GM19395 (cell line): ENCODE data around the gene ZNF688.
"Not testable (repeated sequence)": the region's sequence is repeated elsewhere in the genome, so short reads cannot be mapped to it uniquely, and the experiment has no call there.

Experiments
- ATAC-seq: cut with Tn5 transposase; IDR thresholded peaks from one replicate; pipeline ENCODE4 v1.9.1; 2021; ENCODE audit warnings: mild to moderate bottlenecking, moderate library complexity; ENCODE audit not compliant: unreplicated experiment

Gene ZNF688

DNA sequence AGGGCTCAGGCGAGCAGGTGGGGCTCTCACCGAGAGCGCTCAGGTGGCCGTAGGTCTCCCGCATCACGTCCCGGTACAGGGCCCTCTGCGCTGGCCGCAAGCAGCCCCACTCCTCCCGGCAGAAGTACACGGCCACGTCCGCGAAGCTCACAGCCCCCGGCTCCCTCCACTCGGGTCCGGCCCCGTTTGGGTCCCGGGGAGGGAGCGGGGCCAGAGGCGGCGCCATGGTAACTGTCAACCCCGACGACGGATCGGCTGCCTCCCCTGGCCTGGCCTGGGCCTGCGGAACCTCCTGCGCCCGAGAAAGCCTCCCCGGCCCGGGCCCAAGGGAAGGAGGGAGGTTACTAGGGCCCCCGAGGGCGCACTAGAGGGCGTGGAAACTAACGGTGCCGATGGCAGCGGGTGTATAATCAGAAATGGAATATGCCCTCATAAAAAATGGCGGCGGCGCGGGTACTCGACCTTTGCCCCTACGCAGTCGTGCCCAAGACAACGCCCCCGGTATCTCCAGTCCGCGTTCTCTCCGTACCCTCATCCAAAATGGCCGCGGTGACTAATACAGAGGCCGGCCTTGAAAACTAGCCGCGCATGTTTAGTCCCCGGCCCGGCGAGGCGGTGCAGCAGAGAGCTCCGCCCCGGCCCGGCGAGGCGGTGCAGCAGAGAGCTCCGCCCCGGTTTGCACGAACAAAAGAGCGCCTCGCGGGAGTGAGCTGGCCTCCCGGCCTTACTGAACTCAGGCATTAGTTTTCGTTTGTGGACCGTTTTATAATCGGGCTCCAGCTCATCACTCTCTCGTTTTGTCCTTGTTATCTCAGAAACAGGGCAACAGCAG, 13.3 kb downstream of the ZNF688 start, which contains the start of gene ZNF764:
Gene ZNF764 (minus strand): TSS at position 418 of the 832 bp plus-strand sequence. CDS start 192 bp downstream, at position 226.
- ATAC-seq, result peak; percentile 91

DNA sequence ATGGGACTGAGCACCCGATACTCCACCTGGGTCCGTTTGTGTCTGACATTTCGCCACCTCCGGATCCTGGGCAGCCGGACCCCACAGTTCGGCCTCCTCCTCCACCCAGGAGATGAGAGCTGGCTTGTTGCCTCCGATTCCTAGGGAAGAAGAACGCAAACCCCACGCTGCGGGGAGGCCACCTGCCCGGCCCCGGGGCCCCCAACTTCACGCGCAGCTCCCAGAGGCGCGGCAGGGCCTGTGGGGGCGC, 13.9 kb downstream of the ZNF688 start:
- ATAC-seq, result peak; percentile 12

DNA sequence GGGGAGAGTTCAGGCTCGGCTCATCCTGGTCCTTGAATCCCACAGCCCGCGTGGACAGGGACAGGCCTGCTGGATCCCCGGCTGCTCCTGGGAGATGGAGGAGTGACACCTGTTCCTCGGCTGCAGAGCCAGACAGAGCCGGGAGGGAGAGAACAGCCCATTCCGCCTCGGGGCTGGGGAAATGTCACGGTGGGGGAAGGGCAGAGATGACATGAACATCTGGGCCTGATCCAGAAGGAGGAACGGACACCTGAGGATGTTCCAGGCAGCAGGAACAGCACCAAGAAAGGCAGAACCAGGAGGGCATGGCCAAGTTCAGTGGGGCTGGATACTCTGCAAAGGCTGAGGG, 15.4 kb downstream of the ZNF688 start:
- no peak for ATAC-seq

DNA sequence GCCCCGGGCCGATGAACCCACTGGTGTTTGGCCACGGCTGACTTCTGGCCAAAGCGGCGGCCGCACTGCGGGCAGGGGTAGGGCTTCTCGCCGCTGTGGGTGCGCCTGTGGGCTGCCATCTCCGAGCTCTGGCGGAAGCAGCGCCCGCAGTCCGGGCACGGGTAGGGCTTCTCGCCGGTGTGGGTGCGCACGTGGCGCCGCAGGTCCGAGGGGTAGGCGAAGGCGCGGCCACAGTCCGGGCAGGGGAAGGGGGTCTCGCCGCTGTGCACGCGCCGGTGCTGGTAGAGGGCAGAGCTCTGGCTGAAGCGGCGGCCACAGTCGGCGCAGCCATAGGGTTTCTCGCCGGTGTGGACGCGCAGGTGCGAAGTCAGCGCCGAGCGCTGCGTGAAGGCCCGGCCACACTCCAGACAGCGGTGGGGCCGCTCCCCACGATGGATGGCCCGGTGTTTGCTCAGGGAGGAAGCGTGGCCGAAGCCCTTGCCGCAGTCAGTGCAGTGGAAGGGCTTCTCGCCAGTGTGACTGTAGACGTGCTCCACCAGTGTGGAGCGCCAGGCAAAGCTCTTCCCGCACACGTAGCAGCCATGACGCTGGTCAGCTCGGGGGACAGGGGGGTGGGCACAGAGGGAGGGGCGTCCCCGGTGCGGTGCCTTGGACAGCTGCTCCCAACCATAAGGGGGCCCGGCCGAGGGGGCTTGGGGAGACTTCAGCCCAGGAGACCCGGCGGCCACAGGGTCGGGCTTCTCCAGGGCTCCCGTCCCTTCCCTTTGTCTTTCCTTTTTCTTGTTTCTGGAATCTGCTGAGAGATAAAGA, 16.0 kb downstream of the ZNF688 start:
- ATAC-seq, result no peak

DNA sequence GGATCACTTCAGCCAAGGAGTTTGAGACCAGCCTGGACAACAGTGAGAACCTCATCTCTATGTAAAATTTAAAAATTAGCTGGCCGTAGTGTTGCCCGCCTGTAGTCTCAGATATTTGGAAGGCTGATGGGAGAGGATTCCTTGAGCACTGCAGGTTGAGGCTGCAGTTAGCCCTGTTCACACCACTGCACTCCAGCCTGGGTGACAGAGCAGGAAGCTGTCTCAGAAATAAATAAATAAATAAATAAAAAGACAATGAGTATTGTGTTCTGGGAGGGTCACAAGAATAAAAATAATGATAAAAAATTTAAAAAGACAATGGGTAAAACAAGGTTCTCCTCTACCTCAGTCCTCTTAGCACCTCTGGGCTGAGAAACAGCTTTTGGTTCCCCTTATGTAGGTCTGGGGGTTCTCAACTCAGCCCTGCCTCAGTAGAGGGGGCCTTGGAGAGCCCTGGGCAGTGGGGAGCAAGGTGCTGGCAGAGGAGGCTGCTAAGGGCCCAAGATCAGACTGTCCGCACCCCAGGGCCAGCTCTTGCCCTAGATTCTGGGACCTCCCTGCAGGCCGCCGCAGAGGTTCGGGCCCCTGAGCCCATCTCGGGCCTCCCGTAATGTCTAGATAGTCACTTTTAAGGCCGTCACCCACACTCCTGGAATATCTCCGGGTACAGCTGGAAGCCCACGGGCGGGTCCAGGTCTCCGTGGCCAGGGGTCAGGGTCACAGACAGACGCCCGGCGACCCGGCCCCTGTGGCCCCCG, 16.8 kb downstream of the ZNF688 start:
- no peak for ATAC-seq

DNA sequence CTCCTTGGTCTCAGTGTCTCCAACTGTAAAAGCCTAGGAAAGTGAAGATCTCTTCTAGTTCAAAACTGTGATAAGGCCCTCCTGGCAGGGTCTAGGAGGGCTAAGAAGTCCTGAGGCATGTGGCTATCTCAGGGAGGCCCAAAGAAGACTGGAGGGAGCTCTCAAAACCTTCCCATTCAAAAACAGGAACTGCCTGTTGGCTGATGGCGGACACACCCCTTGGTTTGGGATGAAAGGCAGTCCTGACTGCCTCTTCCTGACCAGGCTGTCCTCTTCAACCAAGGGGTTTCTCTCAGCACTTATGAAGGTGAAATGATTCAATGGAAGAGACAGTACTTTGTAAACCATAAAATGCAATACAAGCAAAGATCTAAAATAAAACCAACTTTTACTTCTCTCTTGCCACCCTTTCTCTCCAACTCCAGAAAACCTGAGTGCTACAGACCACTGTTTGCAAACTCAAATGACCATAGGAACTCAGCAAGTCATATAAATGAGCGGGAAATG, 18.1 kb downstream of the ZNF688 start:
- ATAC-seq, result no peak

DNA sequence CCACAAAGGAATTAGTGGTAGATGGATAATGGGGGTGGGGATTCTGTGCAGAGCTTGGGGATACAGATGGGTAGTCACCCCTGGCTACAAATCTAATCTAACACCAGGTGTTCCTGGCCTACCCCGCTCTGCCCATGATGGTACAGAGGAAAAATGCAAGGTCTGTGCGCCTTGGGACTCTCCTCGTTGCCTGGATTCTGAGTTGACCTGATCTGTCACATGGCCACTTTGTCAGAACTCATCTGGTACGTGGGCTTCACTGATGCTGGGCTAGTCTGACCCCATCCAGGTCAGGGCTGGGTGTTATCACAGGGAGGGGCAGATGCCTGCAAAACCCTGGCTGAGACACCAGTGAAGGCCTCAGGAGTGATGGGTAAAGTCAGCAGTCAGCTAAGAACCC, 18.6 kb downstream of the ZNF688 start:
- ATAC-seq, result no peak

DNA sequence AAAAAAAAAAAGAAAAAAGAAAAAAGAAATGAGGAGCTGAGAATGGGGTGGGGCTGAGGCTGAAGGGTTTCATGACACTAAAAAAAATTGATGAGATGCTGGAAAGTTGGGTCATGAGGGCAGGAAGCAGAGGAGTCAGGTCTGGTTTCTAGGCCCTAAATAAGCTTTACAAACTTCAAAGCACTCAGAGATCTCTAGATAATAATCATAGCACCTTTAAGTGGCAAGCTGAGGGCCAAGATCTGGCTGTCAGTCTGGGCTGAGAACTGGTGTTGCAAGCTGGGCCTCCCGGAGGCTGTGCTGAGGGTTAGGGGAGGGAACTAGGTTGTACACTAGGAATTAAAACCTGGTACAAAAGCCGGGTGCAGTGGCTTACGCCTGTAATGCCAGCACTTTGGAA, 19.7 kb downstream of the ZNF688 start:
- ATAC-seq, result no peak

DNA sequence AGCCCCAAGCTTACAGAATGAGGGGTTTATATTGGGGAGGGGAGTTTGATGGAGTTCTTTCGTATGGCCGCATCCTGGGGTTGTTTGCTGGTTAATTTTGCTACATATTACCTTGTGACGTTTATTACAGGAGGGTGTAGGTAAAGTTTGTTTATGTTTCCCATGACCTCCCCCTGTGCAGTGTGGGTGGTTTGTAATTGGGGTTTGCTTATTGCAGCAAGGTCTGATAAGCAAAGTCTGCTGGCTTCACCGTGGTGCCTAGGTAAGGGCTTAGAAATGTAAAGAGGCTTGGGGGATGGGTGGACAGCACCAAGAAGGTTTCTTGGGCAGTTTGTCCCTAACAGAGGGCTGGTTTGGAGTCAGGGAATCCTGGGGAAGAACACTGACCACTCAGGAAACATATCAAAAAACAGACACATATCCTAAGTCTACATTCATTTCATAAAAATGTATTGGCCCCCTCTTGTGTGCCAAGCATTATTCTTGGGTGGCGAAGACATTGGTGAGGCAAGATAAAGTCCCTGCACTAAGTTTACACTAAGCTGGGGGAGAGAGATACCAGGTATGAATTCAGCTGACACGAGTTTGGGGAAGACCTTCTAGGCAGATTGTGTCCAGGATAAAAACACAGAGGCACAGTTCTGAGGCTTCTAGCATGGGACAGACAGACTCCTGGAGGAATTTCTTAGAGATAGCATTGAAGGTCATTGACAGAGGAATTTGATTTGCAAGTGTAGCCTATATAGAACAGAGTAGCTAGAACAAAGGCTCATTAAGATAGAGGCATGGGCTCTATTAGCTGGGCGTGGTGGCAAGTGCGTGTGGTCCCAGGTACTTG, 22.9 kb downstream of the ZNF688 start:
- ATAC-seq, result no peak

DNA sequence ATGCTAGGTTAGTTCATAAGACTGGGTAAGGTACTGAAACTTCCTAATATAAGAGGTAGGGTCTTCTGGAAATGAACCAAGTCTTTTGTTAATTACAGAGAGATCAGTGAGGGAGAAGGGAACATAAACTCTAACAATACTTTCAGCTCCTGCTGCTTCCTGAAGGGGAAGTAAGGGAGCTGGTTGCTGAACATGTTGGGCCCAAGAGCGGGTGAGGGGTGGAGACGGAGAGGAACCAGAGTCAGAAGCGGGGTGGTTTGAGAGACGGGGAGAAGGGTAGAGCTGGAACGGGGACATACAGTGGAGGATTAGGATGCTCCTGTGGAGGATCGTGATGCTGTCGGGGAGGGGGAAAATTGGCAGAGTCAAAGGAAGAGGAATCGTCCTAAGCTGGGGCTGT, 25.4 kb downstream of the ZNF688 start:
- no peak for ATAC-seq

DNA sequence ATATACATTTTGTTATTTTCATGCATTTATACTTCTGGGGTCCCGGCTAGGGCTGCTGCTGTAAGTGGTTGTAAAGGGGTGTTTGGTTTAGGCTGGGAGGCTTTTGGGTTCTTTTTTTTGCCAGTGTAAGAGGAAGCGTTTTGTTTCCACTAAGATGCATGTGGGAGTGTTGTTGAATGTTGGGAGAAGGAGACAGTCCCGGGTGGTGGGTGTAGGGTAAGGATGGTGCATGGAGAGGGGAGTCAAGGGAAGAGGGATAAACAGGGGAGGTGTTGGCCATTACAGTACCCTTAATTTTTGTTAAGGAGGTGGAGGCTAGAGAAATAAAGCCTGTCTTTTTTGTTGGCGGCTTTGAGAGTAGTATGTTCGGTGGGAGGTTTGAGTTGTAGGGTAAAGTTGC, 28.4 kb downstream of the ZNF688 start:
- no peak for ATAC-seq

DNA sequence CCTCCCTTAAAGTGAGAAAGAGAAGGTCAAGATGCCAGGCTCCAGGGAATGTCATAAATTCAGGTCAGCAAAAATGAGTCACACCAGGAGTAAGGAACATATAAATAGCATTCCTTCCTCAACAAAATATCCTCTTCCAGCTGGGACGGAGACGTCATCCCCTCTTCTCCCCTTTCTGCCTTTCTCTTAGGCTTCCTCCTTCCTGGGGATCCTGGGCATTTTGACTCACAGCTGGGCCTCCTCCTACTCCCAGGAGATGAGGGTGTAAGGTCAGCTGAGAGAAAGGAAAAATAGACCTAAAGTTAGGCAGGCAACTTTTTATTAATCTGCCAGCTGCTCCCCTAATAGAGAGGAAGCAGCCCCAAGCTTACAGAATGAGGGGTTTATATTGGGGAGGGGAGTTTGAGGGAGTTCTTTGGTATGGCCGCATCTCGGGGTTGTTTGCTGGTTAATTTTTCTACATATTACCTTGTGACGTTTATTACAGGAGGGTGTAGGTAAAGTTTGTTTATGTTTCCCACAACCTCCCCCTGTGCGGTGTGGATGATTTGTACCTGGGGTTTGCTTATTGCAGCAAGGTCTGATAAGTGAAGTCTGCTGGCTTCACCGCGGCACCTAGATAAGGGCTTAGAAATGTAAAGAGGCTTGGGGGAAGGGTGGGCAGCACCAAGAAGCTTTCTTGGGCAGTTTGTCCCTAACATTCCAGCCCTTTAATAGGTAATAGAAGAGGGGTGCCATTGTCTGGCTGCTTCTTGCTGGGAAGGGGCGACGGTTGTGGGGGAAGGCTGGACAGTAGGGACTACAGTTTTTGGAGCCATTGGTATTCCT, 29.8 kb downstream of the ZNF688 start:
- ATAC-seq, result no peak

DNA sequence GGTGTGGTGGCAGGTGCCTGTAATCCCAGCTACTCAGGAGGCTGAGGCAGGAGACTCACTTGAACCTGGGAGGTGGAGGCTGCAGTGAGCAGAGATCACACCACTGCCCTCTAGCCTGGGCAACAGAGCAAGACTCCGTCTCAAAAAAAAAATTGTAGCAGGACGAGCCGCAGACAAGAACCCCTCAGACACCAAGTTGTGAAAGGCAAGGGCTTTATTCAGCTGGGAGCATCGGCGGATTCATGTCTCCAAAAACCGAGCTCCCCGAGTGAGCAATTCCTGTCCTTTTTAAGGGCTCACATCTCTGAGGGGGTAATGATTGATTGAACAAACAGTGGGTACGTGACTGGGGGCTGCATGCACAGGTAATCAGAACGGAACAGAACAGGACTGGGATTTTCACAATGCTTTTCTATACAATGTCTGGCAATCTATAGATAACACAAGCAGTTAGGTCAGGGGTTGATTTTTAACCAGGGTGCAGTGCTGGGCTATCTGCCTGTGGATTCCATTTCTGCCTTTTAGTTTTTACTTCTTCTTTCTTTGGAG, 30.5 kb downstream of the ZNF688 start:
- not testable (repeated sequence) for ATAC-seq

DNA sequence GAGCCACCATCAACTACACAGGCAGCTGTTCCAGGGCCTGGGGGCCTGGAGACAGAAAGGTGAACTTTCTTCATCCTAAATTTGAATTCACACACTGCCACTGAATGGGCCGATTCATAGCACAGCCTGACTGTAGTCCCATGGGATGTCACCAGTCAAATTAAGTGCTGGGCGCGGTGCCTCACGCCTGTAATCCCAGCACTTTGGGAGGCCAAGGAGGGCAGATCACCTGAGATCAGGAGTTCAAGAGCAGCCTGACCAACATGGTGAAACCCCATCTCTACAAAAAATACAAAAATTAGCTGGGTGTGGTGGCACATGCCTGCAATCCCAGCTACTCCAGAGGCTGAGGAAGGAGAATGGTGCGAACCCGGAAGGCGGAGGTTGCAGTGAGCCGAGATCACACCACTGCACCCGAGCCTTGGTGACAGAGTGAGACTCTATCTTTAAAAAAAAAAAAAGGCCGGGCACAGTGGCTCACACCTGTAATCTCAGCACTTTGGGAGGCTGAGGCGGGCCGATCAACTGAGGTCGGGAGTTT, 31.5 kb downstream of the ZNF688 start:
- not testable (repeated sequence) for ATAC-seq

DNA sequence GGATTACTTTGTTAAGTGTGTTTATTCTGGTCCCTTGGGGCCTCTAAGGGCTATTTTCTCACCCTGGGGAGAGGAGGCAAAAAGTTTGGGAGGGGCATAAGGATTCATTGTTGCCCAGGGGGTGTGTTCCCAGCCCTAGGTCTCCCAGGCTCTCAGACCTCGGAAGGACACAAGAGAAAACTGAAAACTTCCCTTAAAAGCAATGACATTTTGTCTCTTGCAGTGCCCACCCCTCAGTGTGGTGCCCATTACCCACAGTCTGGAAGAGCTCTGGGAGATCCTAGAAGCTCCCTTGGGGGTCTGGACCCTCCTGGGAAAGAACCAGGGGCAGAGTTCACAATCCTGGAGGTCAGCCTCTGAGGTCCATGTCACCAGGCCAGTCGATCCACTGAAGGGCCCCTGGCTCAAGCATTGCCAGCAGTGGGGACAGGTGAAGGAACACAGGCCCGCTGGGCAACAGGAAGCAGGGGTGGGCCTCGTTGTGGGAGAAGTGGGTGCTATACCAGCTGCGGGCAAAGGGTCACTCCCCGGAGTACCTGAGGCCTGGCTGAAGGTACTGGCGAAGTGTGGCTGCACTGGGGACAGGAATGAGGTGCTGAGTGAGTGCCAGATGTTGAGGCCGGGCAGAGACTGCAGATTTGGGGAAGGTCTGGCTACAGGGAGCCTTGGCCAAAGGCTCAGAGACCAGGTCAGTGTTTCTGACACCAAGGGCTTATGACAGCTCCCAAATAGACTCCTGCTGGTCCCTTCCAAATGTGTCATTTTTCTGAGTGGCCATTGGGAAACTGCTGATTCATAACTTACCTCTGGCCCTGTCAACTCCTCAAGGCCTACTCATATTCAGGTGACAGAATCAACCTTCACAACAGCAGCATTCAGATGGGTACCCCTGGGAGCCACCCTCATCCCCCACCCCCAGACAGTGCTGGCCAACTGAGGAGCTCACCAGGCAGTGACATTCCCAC, 32.2 kb downstream of the ZNF688 start:
- no peak for ATAC-seq

DNA sequence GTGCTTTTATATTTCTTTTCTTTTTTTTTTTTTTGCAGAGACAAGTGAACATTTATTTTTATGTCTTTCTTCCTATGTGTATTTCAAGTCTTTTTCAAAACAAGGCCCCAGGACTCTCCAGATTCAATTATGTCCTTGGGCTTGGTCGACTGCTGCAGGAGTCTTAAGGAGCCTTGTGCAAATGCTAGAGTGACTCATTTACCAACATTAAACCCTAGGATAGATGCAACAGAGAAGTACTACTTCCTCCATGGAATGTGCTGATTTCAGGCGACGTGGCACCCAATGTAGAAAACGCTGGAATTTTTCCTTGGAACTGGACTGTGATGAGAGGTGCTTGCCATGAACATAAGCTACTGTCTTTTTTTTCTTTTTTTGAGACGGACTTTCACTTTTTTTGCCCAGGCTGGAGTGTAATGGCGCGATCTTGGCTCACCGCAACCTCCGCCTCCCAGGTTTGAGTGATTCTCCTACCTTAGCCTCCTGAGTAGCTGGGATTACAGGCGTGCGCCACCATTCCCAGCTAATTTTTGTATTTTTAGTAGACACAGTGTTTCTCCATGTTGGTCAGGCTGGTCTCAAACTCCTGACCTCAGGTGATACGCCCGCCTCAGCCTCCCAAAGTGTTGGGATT, 35.0 kb downstream of the ZNF688 start:
- not testable (repeated sequence) for ATAC-seq

DNA sequence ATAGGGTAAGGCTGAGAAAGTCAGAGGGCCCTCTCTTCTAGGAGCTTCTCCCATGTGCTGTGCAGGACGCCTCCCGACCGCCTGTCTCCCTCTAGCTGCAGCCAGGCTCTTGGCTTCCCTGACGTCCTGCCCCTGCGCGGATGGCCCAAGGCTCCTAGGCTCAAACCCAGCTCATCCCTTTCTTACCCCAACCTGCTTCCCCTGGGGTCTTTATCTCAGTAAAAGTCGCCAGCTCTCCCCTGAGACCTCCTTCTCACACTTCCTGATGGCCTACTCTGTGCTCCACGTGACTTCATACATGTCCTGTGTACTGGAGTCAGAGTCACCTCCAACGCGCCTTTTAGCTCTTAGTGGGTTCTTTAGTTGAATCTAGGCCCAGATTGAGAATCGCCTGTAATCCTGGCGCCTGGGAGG, 35.7 kb downstream of the ZNF688 start:
- no peak for ATAC-seq
